ENCODE results near the gene SHLD1. TPM values are rescaled to one million over a fixed set of nuclear protein-coding genes. Genes with fewer than 3 reads are reported as not detected.
"Not testable (repeated sequence)": the region's sequence is repeated elsewhere in the genome, so short reads cannot be mapped to it uniquely, and the experiment has no call there.

The SHLD1 gene
- total and polyA plus RNA-seq, 7 donors: 3.7 to 16.8 (median 8.6) TPM

DNA sequence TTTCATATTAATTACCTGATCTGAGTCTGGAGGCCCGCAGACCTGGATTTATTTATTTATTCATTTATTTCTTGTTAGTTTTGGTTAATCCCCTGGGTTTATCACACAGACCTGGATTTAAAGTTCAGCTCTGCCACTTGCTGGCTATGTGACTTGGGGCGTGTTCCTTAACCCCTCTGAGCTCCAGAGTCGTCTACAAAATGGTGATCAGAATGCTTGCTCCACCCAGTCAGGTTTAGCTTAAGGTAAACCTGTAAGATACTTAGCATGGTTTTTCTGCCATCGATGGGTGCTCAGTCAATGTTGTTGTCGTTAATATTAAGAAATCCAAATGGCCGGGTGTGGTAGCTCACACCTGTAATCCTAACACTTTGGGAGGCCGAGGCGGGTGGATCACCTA, 23.4 kb downstream of the SHLD1 start:
- intact Hi-C loops (cut with DNase I): loop anchor here in 1 of 2 donors (5.0 kb wide), 1 partner anchor 166 kb away; no protein-coding TSS in a partner anchor
- ATAC-seq (no peak), DNase-seq (no peak)
- peaks cover 6% of the 10 kb centered on the region for H3K4me1 ChIP-seq
- H3K9me3 ChIP-seq: no peaks in the 10 kb centered on the region
- H3K36me3 ChIP-seq (ENCODE audit: insufficient read depth in 1 of 2, low read depth in 1 of 2): peaks cover 2 to 40% of the 10 kb centered on the region in 2 donors
- H3K27me3 ChIP-seq (ENCODE audit: insufficient read depth in 3 of 3, low read length in 2 of 3): no peaks in the 10 kb centered on the region
- WGBS, 3 donors: 95 to 96% (median 96%) methylated on average over 7 to 8 of the region's 8 CpGs
- TF ChIP-seq CTCF (IDR thresholded peaks at IDR 0.05): no peak
- H3K27ac ChIP-seq: no peak overlapping the region
- H3K4me3 ChIP-seq: no peak overlapping the region

DNA sequence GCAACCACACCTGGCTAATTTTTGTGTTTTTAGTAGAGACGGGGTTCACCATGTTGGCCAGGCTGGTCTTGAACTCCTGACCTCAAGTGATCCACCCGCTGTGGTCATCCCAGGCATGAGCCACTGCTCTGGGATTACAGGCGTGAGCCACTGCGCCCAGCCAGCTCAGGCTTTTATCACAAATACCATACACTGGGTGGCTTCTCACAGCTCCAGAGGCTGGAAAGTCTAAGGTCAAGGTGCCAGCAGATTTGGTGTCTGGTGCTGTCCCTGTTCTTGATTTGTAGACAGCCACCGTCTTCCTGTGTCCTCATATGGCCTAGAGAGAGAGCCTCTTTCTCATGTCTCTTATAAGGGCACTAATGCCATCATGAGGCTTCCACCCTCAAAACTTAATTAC, 25.9 kb downstream of the SHLD1 start:
- TF ChIP-seq CTCF (IDR thresholded peaks at IDR 0.05): no peak
- DNase-seq (no peak), ATAC-seq (no peak)
- peaks cover 2 to 40% of the 10 kb centered on the region in 2 donors for H3K36me3 ChIP-seq (ENCODE audit: insufficient read depth in 1 of 2, low read depth in 1 of 2)
- no peak overlapping the region for H3K4me3 ChIP-seq
- H3K4me1 ChIP-seq: peaks cover 23% of the 10 kb centered on the region
- WGBS, 3 donors: 73 to 81% (median 78%) methylated on average over 5 of the region's 5 CpGs
- no peak overlapping the region for H3K27ac ChIP-seq
- no peaks in the 10 kb centered on the region for H3K9me3 ChIP-seq
- H3K27me3 ChIP-seq (ENCODE audit: insufficient read depth in 3 of 3, low read length in 2 of 3): no peaks in the 10 kb centered on the region
- intact Hi-C loops (cut with DNase I): no loop called here

DNA sequence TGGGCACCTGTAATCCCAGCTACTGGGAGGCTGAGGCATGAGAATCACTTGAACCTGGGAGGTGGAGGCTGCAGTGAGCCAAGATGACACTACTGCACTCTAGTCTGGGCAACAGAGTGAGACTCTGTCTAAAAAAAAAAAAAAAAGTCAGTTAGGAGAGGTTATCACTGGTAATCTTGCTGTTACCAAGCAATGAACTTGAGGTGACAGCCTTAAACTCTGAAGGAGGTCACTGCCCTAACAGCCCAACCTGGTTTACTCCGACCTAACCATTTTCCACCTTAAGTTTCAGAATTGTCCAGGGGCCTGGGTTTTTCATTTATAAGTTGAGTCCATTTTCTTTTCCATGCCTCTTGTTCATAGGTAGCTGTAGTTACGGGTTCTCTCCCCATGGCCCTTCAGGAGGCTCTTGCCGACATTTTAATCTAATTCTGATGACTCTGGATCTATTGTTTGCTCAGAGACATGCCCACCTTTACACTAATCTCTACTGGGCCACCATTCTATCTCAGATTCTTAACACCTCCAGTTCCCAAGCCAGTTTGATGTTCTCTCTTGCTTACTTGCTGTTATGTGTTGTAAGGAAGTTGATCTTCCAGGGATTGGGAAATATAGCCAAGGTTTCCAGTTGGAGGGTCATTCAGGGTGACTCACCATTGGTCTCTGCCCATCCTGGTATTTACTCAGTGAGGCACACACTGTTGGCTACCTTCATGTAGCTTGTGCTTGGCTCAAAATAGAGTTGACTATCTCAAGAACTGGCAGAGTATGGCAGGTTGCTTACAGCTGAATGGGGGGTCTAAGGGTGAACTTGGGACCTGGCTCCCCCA, 29.1 kb downstream of the SHLD1 start:
- intact Hi-C loops (cut with DNase I): no loop called here
- Histone ChIP-seq H3K4me3 (no peak overlapping the region), H3K36me3 (ENCODE audit: insufficient read depth in 1 of 2, low read depth in 1 of 2) (peaks cover 2 to 23% of the 10 kb centered on the region in 2 donors), H3K9me3 (no peaks in the 10 kb centered on the region), H3K4me1 (peaks cover 19% of the 10 kb centered on the region), H3K27me3 (ENCODE audit: insufficient read depth in 3 of 3, low read length in 2 of 3) (no peaks in the 10 kb centered on the region), H3K27ac (peak overlapping the region; percentile 78)
- ATAC-seq: peak; percentile 97 to 99 (median 98)
- no peak for DNase-seq
- 69 to 92% (median 74%) methylated on average over 3 of the region's 3 CpGs for WGBS, 3 donors
- no peak for TF ChIP-seq CTCF (IDR thresholded peaks at IDR 0.05)

DNA sequence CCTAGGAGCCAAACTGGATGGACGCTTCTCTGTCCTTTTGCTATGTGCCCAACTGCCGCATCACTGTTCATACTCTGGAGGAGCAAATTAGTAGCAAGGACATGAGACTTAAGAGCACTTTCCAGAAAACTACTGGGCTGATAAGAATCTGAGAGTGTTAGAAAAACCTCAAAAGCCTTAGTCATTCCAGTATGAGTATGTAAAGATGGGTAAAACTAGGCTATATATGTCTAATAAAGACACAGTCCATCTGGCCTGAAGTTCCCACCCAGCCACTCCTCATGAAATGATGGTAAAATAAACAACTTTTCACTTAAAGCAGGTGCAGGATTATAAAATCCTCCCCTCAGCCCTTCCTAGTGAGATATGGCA, 30.6 kb downstream of the SHLD1 start:
- WGBS, 3 donors: 90 to 93% (median 91%) methylated on average over 2 of the region's 2 CpGs
- Histone ChIP-seq H3K9me3 (no peaks in the 10 kb centered on the region), H3K27me3 (ENCODE audit: insufficient read depth in 3 of 3, low read length in 2 of 3) (no peaks in the 10 kb centered on the region), H3K36me3 (ENCODE audit: insufficient read depth in 1 of 2, low read depth in 1 of 2) (peaks cover 0 to 18% of the 10 kb centered on the region in 2 donors), H3K4me1 (peaks cover 16% of the 10 kb centered on the region), H3K27ac (no peak overlapping the region), H3K4me3 (no peak overlapping the region)
- no peak for TF ChIP-seq CTCF (IDR thresholded peaks at IDR 0.05)
- no peak for DNase-seq
- ATAC-seq: no peak
- intact Hi-C loops (cut with DNase I): no loop called here

DNA sequence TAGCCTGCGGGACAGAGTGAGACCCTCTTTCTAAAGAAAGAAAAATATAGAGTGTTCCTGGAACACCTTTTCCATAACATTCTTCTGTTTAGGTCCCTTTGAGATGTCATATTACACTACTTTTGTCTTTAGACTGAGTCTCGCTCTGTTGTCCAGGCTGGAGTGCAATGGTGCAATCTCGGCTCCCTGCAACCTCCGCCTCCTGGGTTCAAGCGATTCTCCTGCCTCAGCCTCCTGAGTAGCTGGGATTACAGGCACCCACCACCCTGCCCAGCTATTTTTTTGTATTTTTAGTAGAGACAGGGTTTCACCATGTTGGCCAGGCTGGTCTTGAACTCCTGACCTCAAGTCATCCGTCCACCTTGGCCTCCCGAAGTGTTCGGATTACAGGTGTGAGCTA, 31.2 kb downstream of the SHLD1 start:
- H3K27me3 ChIP-seq (ENCODE audit: insufficient read depth in 3 of 3, low read length in 2 of 3); ATAC-seq; H3K4me3 ChIP-seq; DNase-seq; intact Hi-C loops (cut with DNase I); H3K27ac ChIP-seq; H3K9me3 ChIP-seq: not testable (repeated sequence)
- H3K4me1 ChIP-seq: peaks cover 16% of the 10 kb centered on the region
- WGBS, 3 donors: 78 to 82% (median 80%) methylated on average over 8 of the region's 8 CpGs
- H3K36me3 ChIP-seq (ENCODE audit: insufficient read depth in 1 of 2, low read depth in 1 of 2): peaks cover 0 to 13% of the 10 kb centered on the region in 2 donors
